GM19395 (cell line): ENCODE data around the gene RELL1.

ENCODE experiments used
- ATAC-seq: cut with Tn5 transposase; IDR thresholded peaks from one replicate; pipeline ENCODE4 v1.9.1; 2021; ENCODE audit warnings: mild to moderate bottlenecking, moderate library complexity; ENCODE audit not compliant: unreplicated experiment

RELL1 gene

DNA sequence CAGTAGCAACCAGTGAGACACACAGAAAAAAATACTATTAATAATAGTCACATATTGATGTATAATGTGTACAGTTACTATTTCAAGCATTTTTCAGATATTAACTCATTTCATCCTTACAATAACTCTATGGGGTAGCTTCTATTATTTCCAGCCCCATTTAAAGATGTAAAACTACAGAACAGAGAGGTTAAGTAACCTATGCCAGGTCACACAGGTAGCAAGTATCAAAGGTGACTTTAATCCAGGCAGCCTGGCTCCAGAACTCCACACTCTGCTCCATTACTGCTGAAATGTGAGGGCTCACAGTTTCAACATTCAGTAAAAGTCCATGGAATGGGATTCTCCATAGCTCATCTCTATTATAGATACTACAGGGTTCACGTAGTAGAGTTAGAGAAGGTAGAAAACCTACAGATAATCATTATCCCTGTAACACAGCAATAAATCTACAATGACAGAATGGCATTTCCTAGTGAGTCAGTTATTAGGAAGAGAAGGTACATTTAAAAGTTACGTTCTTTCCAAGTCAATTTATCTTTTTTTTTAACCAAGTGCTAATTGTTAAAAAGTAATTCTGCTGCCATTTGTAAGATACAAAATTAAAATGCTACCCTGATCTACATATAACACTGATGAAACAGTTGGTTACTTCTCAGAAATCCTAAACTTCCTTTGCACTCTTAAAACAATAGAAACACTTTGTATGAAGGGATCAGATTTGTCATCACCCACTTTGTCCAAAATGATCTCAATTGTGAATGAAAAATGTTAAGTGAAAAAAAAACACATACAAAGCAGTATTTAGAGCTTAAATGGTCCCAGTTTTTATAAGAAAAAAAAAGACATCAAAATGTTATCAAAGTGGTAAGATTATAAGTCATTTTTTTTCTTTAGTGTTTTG, 18.7 kb downstream of the RELL1 start:
- ATAC-seq: no peak

- ATAC-seq: peak; percentile 66
Observed at GRCh38 chr4:37666625-37667071, 19.5 kb downstream of the RELL1 start.

DNA sequence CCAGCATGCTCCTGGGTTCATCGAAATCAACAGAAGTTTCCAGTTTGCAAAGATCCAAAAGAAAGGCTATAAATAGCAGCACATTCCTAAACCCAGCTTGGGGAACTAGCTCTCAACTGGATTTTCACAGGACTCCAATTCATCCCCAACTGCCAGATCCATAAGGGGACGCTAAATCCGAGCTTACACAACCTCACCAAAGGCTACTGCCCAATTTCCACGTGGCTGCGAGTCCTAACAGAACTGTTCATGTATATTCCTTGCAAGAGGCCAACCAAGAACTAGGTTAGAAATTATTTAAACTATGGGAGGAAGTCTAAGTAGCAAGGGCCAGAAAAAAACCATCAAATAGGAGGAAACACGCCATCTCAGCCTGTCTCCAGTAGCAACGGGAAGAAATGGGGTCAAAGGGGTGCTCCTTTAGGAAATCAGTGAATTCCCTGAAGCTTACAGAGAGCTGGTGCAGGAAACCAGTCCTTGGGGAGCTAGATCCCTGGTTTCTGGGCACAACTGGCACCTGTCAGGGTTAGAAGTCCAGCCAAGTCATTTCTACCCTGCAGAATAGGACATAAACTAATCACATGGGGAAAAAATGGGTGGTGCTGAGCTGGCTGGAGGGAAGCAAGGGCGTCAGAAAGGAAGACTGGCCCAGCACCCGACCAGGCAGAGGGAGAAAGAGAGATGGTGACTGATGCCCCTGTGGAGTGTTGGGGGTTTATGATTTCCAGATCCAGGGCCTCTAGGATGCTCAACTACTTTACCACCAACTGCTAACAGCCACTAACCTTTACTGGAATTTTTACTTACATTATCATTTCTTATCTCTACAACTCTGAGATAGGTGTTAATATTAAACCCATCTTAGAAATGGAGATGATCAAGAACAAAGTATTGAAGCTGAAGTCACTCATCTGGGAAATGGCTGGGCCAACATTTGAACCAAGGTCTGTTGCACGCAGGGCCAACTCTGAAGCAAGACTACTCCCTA, 20.5 kb downstream of the RELL1 start:
- no peak for ATAC-seq

DNA sequence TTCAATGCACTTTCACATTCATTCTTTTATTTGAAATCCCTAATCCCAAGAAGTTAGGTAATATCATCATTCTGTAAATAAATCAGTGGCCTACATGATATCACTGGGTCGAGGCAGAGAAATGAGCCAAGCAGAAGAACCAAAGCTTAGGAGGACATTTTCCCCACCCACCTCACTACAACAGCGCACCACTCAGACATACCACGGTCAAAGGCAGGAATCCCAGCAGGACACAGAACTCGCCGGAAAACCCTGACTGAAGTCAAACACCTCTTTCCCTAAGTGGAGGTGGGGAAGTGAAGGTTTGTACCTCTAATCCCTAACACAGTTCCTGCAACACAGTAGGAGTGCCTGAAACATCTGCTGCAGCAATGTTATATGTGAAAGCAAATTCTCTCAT, 21.5 kb downstream of the RELL1 start:
- no peak for ATAC-seq

DNA sequence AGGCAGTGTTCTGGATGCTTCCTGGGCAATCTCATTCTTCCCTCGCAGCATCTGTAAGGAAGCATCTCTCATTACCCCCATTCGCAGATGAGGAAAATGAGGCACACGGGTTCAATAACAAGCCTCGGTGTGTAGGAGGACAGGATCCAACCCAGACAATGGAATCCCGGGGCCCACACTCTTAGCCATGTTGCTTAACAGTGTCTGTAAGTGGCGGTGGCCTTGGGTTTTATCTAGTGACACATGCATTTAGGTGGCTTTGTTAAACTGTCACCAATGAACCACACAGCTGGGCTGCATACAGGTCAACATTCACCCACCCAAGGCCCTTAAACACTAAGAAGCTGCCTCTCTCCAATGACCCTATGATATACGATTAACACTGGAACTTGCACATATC, 22.6 kb downstream of the RELL1 start:
- no peak for ATAC-seq

GRCh38 chr4:37662861-37663390, 23.2 kb downstream of the RELL1 start:
- no peak for ATAC-seq

GRCh38 chr4:37662251-37662650, 23.9 kb downstream of the RELL1 start:
- no peak for ATAC-seq

- no peak for ATAC-seq
Observed at GRCh38 chr4:37661772-37662171, 24.4 kb downstream of the RELL1 start.

DNA sequence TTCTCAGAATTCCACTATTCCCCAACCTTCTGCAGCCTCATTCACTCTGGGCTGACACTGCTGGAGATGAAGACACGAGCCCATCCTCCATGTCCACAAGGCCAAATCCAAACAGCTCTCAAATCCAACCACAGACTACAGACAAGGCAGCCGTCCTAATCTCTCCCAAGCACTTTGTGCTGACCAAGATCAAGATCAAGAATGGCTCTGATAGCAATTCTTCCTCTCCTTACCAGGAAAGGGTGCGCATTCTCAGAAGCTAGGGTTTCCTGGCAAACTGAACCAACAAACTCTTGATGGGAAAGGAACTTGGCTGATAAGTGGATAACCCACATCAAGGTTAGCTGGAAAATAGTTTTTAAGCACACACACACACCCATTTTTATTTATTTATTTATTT, 26.5 kb downstream of the RELL1 start:
- no peak for ATAC-seq

DNA sequence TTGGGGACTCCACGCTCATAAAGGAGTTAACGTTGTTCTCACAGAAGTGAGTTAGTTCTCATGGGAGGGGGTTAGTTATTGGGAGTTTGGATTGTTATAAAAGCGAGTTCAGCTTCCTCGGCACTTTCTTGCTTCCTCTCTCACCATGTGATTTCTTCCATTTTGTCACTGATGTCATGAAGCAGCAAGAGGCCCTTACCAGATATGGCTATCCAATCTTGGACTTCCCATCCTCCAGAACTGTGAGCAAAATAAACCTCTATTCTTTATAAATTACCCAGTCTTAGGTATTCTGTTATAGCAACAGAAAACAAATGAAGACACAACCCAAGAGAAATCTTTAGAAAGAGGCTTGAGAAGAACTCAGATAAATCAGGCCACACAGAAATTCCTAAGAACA, 29.5 kb downstream of the RELL1 start:
- no peak for ATAC-seq

DNA sequence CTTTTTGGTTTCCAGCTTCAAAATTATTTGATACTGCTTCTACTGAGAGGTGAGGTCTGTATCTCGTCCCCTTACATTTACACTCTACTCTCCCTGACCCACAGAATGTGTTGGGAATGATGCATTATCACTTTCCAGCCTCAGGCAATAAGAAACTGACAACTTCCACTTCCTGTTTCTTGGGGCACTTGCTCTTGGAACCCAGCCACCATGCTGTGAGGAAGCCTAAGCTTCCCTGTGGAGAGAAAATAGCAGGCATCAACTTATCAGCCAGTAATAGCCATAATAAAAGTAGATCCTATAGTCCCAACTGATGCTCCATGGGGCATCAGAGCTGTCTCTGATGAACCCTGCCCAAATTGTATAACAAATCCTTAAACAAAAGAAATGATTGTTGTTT, 32.6 kb downstream of the RELL1 start:
- peak; percentile 32 for ATAC-seq

DNA sequence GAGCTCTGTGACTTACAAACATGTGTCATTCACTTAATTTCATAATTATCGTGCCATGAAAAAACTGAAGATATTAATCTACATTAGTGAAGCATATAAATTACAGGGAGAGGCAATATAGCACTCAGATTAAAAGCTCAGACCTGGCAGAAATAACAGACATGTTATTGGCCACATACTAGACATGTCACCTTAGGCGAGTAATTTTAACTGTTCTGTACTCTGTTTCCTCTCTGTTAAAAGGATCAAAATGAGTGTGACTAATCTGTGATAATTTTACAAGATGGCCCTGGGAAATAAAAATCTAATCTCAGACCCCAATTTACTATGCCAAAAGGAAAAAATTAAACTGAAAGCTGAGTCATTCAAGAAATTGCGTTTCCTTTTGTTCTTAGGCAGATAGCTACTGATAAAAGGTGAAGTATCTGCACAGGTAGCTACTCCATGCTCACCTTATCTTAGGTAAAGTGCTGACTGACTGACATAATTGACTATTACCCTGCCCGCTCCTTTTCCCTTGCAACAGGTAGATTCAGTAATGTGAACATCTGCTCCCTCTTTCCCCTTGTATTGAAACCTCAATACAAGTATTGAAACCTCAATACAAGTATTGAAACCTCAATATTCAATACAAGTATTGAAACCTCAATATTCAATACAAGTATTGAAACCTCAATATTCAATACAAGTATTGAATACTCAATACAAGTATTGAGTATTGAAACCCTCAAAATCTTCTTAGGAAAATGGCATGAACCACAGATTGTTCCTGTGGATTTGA, 33.2 kb downstream of the RELL1 start:
- ATAC-seq: peak; percentile 70

- no peak for ATAC-seq
Observed at GRCh38 chr4:37651781-37652377, 34.3 kb downstream of the RELL1 start.

GRCh38 chr4:37650481-37650880, 35.7 kb downstream of the RELL1 start:
- no peak for ATAC-seq

DNA sequence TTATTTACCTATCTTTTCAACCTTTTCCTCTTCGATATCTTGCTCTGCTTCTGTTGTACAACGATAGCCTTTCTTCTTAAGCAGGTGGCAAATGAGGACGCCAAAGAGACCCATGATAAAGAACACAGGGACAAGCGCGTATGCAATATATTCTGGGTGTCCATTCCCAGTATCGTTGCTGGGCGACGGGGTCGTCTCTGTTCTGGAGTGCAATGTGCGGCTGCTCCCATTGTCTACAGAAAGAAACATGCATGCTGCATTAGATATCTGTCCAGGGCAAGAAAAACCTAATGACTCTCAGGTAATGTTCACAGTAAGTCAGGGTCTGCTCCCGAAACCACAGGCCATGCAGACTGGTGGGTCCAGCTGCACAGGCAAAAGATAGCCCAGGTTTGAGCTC, 36.9 kb downstream of the RELL1 start:
- no peak for ATAC-seq

GRCh38 chr4:37648084-37648817, 37.9 kb downstream of the RELL1 start:
- no peak for ATAC-seq

- no peak for ATAC-seq
Observed at GRCh38 chr4:37646247-37646646, 39.9 kb downstream of the RELL1 start.

GRCh38 chr4:37645736-37646135, 40.4 kb downstream of the RELL1 start:
- no peak for ATAC-seq

DNA sequence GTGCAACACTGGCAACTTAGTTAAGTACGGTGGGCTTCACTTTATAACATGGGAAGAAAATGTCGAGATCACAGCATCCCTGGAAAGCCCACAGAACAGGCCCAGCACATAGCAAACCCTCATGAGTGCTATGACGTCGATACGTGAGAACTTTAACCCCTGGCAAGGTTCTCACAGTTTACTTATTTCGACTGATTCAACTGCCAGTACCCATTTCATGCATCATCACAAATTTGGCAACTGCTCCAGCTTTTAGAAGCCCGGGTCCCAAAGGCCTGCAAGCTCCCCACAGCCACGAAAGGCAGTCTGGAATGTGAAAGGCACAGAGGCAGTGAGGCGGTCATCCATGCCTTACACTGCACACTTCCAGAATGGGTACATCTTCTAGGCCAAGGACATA, 41.2 kb downstream of the RELL1 start:
- no peak for ATAC-seq
